GM12874 (cell line): ENCODE measurements around the gene PRKAR1B.

Experiments used
- CTCF ChIP-seq: IDR thresholded peaks from 2 replicates; pipeline ENCODE4 v1.5.1; 2011; ENCODE audit warnings: low read depth, mild to moderate bottlenecking, control low read depth, low read length, moderate library complexity; ENCODE audit not compliant: insufficient read depth

PRKAR1B gene

GRCh38 chr7:591856-592628 lies 135.0 kb downstream of the PRKAR1B start:
- no peak for TF ChIP-seq CTCF

GRCh38 chr7:590731-591551 lies 136.1 kb downstream of the PRKAR1B start:
- TF ChIP-seq CTCF = no peak

GRCh38 chr7:589781-590575 lies 137.1 kb downstream of the PRKAR1B start:
- no peak for TF ChIP-seq CTCF

GRCh38 chr7:587767-588166 lies 139.3 kb downstream of the PRKAR1B start:
- no peak for TF ChIP-seq CTCF

GRCh38 chr7:586494-586893 lies 140.6 kb downstream of the PRKAR1B start:
- no peak for TF ChIP-seq CTCF

GRCh38 chr7:585873-586272 lies 141.2 kb downstream of the PRKAR1B start:
- no peak for TF ChIP-seq CTCF

GRCh38 chr7:585229-585711 lies 141.8 kb downstream of the PRKAR1B start:
- TF ChIP-seq CTCF = no peak
